Mesendoderm (in vitro differentiated cells): ENCODE measurements around the gene SPAG4. TPM values are rescaled to one million over a fixed set of nuclear protein-coding genes. Genes with fewer than 3 reads are reported as not detected.

Source experiments
- DNase-seq: peaks from one replicate; pipeline ENCODE4 v3.0.0; 2013
- H2AK5ac ChIP-seq: 2 replicates; pipeline ENCODE4 v1.6.1; 2013; ENCODE audit warnings: low read length, inconsistent platforms
- H2BK120ac ChIP-seq: 2 replicates; pipeline ENCODE4 v1.6.1; 2013; ENCODE audit warnings: low read depth, mild to moderate bottlenecking, low read length, moderate library complexity, mixed read lengths
- H2BK15ac ChIP-seq: replicated peaks from 2 replicates; pipeline ENCODE4 v1.6.1; 2013; ENCODE audit warnings: low read depth, mild to moderate bottlenecking, moderate library complexity
- H2BK5ac ChIP-seq: 2 replicates; pipeline ENCODE4 v1.6.1; 2013; ENCODE audit warnings: low read length, inconsistent platforms
- H3K18ac ChIP-seq: 2 replicates; pipeline ENCODE4 v1.6.1; 2013; ENCODE audit warnings: mild to moderate bottlenecking, low read length, mixed read lengths
- H3K23ac ChIP-seq: one replicate; pipeline ENCODE4 v1.6.1; 2013; ENCODE audit warnings: low read length
- H3K27ac ChIP-seq: 2 replicates; pipeline ENCODE4 v1.5.1; 2013; ENCODE audit warnings: low read depth, mild to moderate bottlenecking, inconsistent platforms, low read length, moderate library complexity
- H3K27me3 ChIP-seq: 2 replicates; pipeline ENCODE4 v1.6.1; 2013; ENCODE audit warnings: low read length, control low read depth, mild to moderate bottlenecking, inconsistent platforms; ENCODE audit not compliant: insufficient read depth, poor library complexity
- H3K36me3 ChIP-seq: 2 replicates; pipeline ENCODE4 v1.6.1; 2013; ENCODE audit warnings: low read length, inconsistent platforms; ENCODE audit not compliant: control insufficient read depth, insufficient read depth
- H3K4ac ChIP-seq: one replicate; pipeline ENCODE4 v1.6.1; 2013; ENCODE audit warnings: low read depth, mild to moderate bottlenecking, low read length, moderate library complexity
- H3K4me1 ChIP-seq: 2 replicates; pipeline ENCODE4 v1.6.1; 2013; ENCODE audit warnings: low read depth, low read length, inconsistent platforms; ENCODE audit not compliant: control insufficient read depth
- H3K4me2 ChIP-seq: 2 replicates; pipeline ENCODE4 v1.6.1; 2013; ENCODE audit warnings: low read length
- H3K4me3 ChIP-seq: 2 replicates; pipeline ENCODE4 v1.5.1; 2013; ENCODE audit warnings: mild to moderate bottlenecking, low read length
- H3K56ac ChIP-seq: one replicate; pipeline ENCODE4 v1.6.1; 2013; ENCODE audit warnings: low read length
- H3K79me1 ChIP-seq: 2 replicates; pipeline ENCODE4 v1.6.1; 2013; ENCODE audit warnings: low read length, inconsistent platforms
- H3K79me2 ChIP-seq: 2 replicates; pipeline ENCODE4 v1.6.1; 2013; ENCODE audit warnings: mild to moderate bottlenecking, low read length; ENCODE audit not compliant: control insufficient read depth, insufficient read depth
- H3K9ac ChIP-seq: 2 replicates; pipeline ENCODE4 v1.6.1; 2013; ENCODE audit warnings: low read length, inconsistent platforms
- H4K5ac ChIP-seq: one replicate; pipeline ENCODE4 v1.6.1; 2013; ENCODE audit warnings: low read length
- H4K8ac ChIP-seq: one replicate; pipeline ENCODE4 v1.6.1; 2013; ENCODE audit warnings: low read depth, mild to moderate bottlenecking, control low read depth, low read length, moderate library complexity
- WGBS: extraction: QIAGEN DNeasy Blood & Tissue Kit; methylation state at CpG from one replicate; pipeline ENCODE4 v1.1.7; 2013; ENCODE audit warnings: low lambda C conversion rate, missing lambda C conversion rate; ENCODE audit not compliant: insufficient coverage; ENCODE audit errors: extremely low coverage; 5-methylcytosine and 5-hydroxymethylcytosine counted together
- polyA plus RNA-seq, 2 experiments: library from polyadenylated mRNA; stranded (reverse); fragments of 200-250 nt; gene quantifications; one replicate each; pipeline ENCODE4 v1.2.3, GENCODE V29; 2013

Gene SPAG4
- polyA plus RNA-seq (2013, experiment 1 of 2): 1.5 TPM
- 1.2 TPM for polyA plus RNA-seq (2013, experiment 2 of 2)

GRCh38 chr20:35615667-35616464, at the start of gene SPAG4:
SPAG4 (plus strand) TSS chr20:35615829; CDS start chr20:35616004, 175 bp downstream.
- Histone ChIP-seq H3K4me2 (peak within 1 kb of the TSS; percentile 9), H4K5ac (no peak within 1 kb of the TSS), H3K27me3 (no peaks in the 10 kb centered on the region), H3K79me2 (no peaks in the 10 kb centered on the region), H3K56ac (peak within 1 kb of the TSS; percentile 77), H2BK15ac (no peak within 1 kb of the TSS), H3K18ac (peak within 1 kb of the TSS; percentile 6), H2AK5ac (no peak within 1 kb of the TSS), H3K23ac (no peak within 1 kb of the TSS), H3K4ac (no peak within 1 kb of the TSS), H3K4me1 (peaks cover 5% of the 10 kb centered on the region), H2BK5ac (peak within 1 kb of the TSS; percentile 8), H3K27ac (peak within 1 kb of the TSS; percentile 26), H3K79me1 (no peaks in the 10 kb centered on the region), H2BK120ac (no peak within 1 kb of the TSS), H3K4me3 (no peak within 1 kb of the TSS), H3K36me3 (no peaks in the 10 kb centered on the region), H3K9ac (peak within 1 kb of the TSS; percentile 62), H4K8ac (no peak within 1 kb of the TSS)
- peak; percentile 100 for DNase-seq
- no CpG with 5 or more reads among the region's 68 CpGs for WGBS

- H3K4me1 ChIP-seq: no peaks in the 10 kb centered on the region
- H3K27me3 ChIP-seq: no peaks in the 10 kb centered on the region
- no peak overlapping the region for H3K56ac ChIP-seq
- H3K4me2 ChIP-seq: no peak overlapping the region
- H3K79me1 ChIP-seq: no peaks in the 10 kb centered on the region
- no peak overlapping the region for H4K5ac ChIP-seq
- no peak overlapping the region for H3K18ac ChIP-seq
- no peak overlapping the region for H3K4ac ChIP-seq
- no peaks in the 10 kb centered on the region for H3K36me3 ChIP-seq
- no peak overlapping the region for H2BK120ac ChIP-seq
- H3K79me2 ChIP-seq: no peaks in the 10 kb centered on the region
- H2BK15ac ChIP-seq: no peak overlapping the region
- no CpG with 5 or more reads among the region's 2 CpGs for whole genome bisulfite sequencing
- no peak overlapping the region for H4K8ac ChIP-seq
- H2AK5ac ChIP-seq: no peak overlapping the region
- no peak overlapping the region for H2BK5ac ChIP-seq
- H3K4me3 ChIP-seq: no peak overlapping the region
- H3K9ac ChIP-seq: no peak overlapping the region
- H3K23ac ChIP-seq: no peak overlapping the region
- no peak overlapping the region for H3K27ac ChIP-seq
- peak; percentile 73 for DNase-seq
These were observed 47.0 kb upstream of the SPAG4 start for GRCh38 chr20:35568645-35569044.

DNA sequence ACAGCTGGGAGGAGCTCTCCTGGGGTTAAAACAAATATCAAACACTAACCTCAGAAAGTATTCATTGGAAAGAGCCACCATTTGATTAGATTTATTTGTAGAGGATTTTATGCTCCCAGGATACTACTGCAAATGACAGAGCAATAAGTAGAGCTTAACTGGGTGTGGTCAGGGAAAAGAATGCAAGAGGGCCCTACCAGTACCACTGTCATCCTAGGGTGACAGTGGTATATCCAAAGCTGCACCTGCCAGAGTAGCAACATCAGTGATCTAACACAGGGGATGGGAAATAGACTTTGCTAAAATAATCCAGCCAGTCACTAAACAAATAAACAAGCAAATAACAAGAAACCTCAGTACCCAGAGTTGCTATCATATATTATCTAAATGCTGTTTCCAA, 44.1 kb upstream of the SPAG4 start:
- no peak overlapping the region for H2BK5ac ChIP-seq
- H4K8ac ChIP-seq: no peak overlapping the region
- H3K4me1 ChIP-seq: no peaks in the 10 kb centered on the region
- H3K9ac ChIP-seq: no peak overlapping the region
- H3K56ac ChIP-seq: no peak overlapping the region
- H3K79me1 ChIP-seq: no peaks in the 10 kb centered on the region
- H4K5ac ChIP-seq: no peak overlapping the region
- no peak overlapping the region for H2BK15ac ChIP-seq
- H3K27me3 ChIP-seq: no peaks in the 10 kb centered on the region
- H3K36me3 ChIP-seq: no peaks in the 10 kb centered on the region
- no peak overlapping the region for H3K4ac ChIP-seq
- H3K79me2 ChIP-seq: no peaks in the 10 kb centered on the region
- H3K4me2 ChIP-seq: no peak overlapping the region
- H3K4me3 ChIP-seq: no peak overlapping the region
- no peak overlapping the region for H2BK120ac ChIP-seq
- H3K18ac ChIP-seq: no peak overlapping the region
- no peak overlapping the region for H3K23ac ChIP-seq
- H2AK5ac ChIP-seq: no peak overlapping the region
- no peak for DNase-seq
- H3K27ac ChIP-seq: no peak overlapping the region

DNA sequence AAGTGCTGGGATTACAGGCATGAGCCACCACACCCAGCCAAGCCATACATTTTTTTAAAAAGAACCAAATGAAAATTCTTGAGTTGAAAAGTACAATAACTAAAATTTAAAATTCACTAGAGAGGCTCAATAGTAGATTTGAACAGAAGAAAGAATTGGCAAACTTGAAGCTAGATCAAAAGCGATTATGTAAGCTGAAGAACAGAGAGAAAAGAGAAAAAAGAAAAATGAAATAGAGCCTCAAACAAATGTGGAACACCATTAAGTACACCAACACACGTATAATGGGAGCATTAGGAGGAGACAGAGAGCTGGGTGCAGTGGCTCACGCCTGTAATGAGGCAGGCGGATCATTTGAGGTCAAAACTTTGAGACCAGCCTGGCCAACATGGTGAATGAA, 42.8 kb upstream of the SPAG4 start:
- WGBS: no CpG with 5 or more reads among the region's 4 CpGs
- no peaks in the 10 kb centered on the region for H3K79me1 ChIP-seq
- H2BK5ac ChIP-seq: no peak overlapping the region
- H3K4me3 ChIP-seq: no peak overlapping the region
- no peaks in the 10 kb centered on the region for H3K4me1 ChIP-seq
- no peak overlapping the region for H3K4ac ChIP-seq
- no peak overlapping the region for H4K8ac ChIP-seq
- H3K36me3 ChIP-seq: no peaks in the 10 kb centered on the region
- H3K23ac ChIP-seq: no peak overlapping the region
- H3K4me2 ChIP-seq: no peak overlapping the region
- no peak overlapping the region for H3K27ac ChIP-seq
- H2BK120ac ChIP-seq: no peak overlapping the region
- H2AK5ac ChIP-seq: no peak overlapping the region
- H3K27me3 ChIP-seq: no peaks in the 10 kb centered on the region
- H2BK15ac ChIP-seq: no peak overlapping the region
- no peak overlapping the region for H3K9ac ChIP-seq
- no peak overlapping the region for H3K18ac ChIP-seq
- no peaks in the 10 kb centered on the region for H3K79me2 ChIP-seq
- no peak overlapping the region for H4K5ac ChIP-seq
- no peak for DNase-seq
- no peak overlapping the region for H3K56ac ChIP-seq

GRCh38 chr20:35575958-35576357, 39.7 kb upstream of the SPAG4 start:
- Histone ChIP-seq H3K27me3 (no peaks in the 10 kb centered on the region), H3K23ac (no peak overlapping the region), H3K9ac (no peak overlapping the region), H3K56ac (no peak overlapping the region), H3K79me2 (no peaks in the 10 kb centered on the region), H4K8ac (no peak overlapping the region), H2BK5ac (no peak overlapping the region), H3K4me3 (no peak overlapping the region), H3K4ac (no peak overlapping the region), H3K4me1 (no peaks in the 10 kb centered on the region), H2AK5ac (no peak overlapping the region), H4K5ac (no peak overlapping the region), H2BK120ac (no peak overlapping the region), H3K79me1 (no peaks in the 10 kb centered on the region), H3K18ac (no peak overlapping the region), H3K4me2 (no peak overlapping the region), H2BK15ac (no peak overlapping the region), H3K36me3 (no peaks in the 10 kb centered on the region), H3K27ac (no peak overlapping the region)
- no CpG with 5 or more reads among the region's 4 CpGs for WGBS
- no peak for DNase-seq

DNA sequence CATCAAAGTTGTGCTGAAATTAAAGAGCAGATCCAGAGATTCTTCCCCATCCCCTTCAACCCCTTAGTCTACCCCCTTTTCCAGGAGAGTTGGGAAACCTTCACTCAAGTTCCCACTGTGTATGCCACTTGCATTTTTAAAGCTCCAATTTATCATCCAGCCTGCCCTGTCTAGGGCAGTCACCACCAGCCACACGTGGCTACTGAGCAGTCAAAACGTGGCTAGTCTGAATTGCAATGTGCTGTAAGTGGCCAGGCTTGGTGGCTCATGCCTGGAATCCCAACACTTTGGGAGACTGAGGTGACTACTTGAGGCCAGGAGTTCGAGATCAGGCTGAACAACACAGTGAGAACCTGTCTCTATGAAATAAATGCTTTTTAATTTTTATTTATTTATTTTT, 38.8 kb upstream of the SPAG4 start:
- no peak overlapping the region for H3K27ac ChIP-seq
- no peak overlapping the region for H4K5ac ChIP-seq
- H3K4ac ChIP-seq: no peak overlapping the region
- H3K36me3 ChIP-seq: no peaks in the 10 kb centered on the region
- no peak overlapping the region for H3K18ac ChIP-seq
- no CpG with 5 or more reads among the region's 3 CpGs for WGBS
- DNase-seq: no peak
- no peaks in the 10 kb centered on the region for H3K27me3 ChIP-seq
- H2BK120ac ChIP-seq: no peak overlapping the region
- no peak overlapping the region for H2BK15ac ChIP-seq
- no peaks in the 10 kb centered on the region for H3K79me2 ChIP-seq
- no peaks in the 10 kb centered on the region for H3K4me1 ChIP-seq
- no peak overlapping the region for H4K8ac ChIP-seq
- H3K56ac ChIP-seq: no peak overlapping the region
- H3K4me2 ChIP-seq: no peak overlapping the region
- H3K79me1 ChIP-seq: no peaks in the 10 kb centered on the region
- H3K9ac ChIP-seq: no peak overlapping the region
- H2BK5ac ChIP-seq: no peak overlapping the region
- no peak overlapping the region for H2AK5ac ChIP-seq
- no peak overlapping the region for H3K4me3 ChIP-seq
- no peak overlapping the region for H3K23ac ChIP-seq
